HPDE6-E6E7 (cell line): ENCODE data around the gene CLDN8.
A peak's percentile ranks its signal among the peaks of the same experiment; 100 is the strongest.

Source experiments
- DNase-seq: peaks from one replicate; pipeline ENCODE4 v3.0.0; 2011; ENCODE audit warnings: missing footprints; ENCODE audit errors: extremely low spot score

Gene CLDN8

GRCh38 chr21:30216041-30216723 is at the start of gene CLDN8:
Gene CLDN8 (minus strand): TSS chr21:30216097. CDS start chr21:30215925, 172 bp downstream.
- no peak for DNase-seq

DNA sequence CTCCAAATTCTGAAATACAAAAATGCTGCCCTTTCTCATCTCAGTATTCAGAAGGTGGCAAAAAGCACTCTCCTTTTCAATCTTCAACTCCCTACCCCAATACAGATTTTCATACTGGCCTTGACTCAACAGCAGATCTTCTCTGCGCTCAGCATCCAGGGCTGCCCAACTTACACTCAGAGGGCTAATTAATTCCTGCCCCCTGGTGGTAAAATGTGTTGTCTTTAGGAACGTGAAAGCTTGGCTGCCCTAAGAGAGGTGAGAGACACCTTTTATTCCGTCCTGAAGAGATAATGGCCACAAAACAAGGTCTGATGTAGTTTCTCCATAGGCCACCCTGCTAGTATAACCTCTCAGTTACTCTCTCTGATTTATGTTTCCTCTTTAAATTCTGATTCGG is 41.9 kb upstream of the CLDN8 start:
- peak; percentile 49 for DNase-seq

DNA sequence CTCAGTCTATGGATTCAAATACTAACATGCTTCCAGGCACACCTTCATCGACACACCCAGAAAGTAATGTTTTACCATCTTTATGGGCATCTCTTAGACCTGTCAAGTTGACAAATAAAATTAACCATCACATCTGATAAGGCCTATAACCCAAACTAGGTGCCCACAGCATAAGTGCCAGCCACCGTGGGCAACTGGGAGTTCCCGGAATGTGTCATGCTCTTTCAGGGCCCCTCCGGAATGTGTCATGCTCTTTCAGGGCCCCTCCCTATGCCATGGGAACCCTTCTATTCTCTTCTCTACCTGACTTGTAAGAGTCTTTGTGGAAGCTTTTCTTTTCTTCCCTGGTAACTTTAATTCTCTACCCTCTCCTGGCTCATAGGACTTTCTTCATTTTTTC is 40.2 kb upstream of the CLDN8 start:
- DNase-seq = no peak

GRCh38 chr21:30255679-30256078 is 39.8 kb upstream of the CLDN8 start:
- no peak for DNase-seq

GRCh38 chr21:30251781-30252180 is 35.9 kb upstream of the CLDN8 start:
- no peak for DNase-seq

- DNase-seq = no peak
These were observed 34.0 kb upstream of the CLDN8 start for GRCh38 chr21:30249936-30250335.

- DNase-seq = no peak
These were observed 32.9 kb upstream of the CLDN8 start for GRCh38 chr21:30248844-30249243.

DNA sequence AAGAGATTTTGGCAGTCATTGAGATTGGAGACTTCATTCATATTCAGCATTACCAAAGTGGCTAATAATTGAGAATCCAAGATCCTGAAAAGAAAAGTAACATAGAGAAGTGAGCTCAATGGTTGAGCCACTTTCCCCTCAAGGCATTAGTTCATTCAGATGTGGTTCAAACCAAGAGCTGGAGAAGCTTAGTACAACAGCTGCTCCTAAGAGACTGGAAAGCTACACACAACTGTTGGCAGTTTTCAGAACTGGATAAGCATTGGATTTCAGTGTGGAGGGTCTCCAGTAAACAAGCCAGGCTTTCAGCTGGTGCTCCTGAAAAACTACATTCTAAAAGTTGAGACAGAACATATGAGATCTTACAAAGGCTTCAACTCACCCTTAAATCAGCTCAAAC is 29.2 kb upstream of the CLDN8 start:
- DNase-seq = no peak

DNA sequence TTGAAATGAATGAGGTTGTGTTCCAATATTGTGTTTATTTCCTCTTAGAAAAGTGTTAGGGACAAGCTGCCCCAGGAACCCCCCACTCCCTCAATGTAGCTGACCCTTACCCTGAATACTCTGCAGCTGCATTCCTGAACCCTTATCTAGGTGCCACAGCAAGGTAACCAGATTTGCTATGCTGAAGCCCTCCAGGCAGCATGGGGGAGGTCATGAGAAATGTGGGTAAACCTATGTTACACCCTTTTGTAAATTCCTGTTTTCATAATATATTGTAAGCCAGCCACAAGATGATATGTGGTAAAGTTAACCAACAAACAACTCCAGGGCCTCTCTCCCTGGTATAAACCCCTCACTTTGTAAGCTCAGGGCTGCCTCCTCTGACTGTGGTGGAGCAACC is 27.8 kb upstream of the CLDN8 start:
- no peak for DNase-seq

- DNase-seq = no peak
These were observed 24.8 kb upstream of the CLDN8 start for GRCh38 chr21:30240661-30241060.

GRCh38 chr21:30238168-30238567 is 22.3 kb upstream of the CLDN8 start:
- DNase-seq = no peak

DNA sequence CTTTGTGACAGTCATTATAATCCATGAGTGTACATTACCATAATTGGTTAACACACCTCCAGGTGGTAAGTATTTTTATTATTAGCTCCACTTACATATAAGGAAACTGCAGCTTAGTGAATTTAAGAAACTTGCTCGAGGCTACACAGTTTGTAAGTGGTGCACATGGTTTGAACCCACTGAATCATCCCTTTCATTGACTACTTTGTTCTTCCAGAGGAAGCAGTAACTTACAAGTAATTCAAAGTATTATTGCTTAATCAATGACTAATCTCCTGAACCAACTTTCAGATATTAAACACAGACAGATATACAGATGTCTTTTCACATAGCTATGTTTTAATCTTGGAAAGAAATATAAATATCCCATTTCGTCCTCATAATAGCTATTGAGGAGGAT is 18.7 kb upstream of the CLDN8 start:
- DNase-seq = peak; percentile 44

- DNase-seq = no peak
These were observed 18.2 kb upstream of the CLDN8 start for GRCh38 chr21:30234050-30234449.

GRCh38 chr21:30233228-30234020 is 17.5 kb upstream of the CLDN8 start:
- no peak for DNase-seq

DNA sequence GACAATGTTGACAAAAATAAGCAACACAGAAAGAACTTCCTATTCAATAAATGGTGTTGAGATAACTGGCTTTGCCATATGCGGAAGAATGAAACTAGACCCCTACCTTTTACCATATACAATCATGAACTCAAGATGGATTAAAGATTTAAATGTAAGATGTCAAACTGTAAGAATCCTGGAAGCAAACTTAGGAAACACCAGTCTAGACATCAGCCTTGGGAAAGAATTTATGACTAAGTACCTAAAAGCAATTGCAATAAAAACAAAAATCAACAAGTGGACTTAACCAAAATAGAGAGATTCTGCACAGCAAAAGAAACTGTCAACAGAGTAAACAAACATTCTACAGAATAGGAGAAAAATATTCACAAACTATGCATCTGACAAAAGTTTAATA is 16.1 kb upstream of the CLDN8 start:
- no peak for DNase-seq

DNA sequence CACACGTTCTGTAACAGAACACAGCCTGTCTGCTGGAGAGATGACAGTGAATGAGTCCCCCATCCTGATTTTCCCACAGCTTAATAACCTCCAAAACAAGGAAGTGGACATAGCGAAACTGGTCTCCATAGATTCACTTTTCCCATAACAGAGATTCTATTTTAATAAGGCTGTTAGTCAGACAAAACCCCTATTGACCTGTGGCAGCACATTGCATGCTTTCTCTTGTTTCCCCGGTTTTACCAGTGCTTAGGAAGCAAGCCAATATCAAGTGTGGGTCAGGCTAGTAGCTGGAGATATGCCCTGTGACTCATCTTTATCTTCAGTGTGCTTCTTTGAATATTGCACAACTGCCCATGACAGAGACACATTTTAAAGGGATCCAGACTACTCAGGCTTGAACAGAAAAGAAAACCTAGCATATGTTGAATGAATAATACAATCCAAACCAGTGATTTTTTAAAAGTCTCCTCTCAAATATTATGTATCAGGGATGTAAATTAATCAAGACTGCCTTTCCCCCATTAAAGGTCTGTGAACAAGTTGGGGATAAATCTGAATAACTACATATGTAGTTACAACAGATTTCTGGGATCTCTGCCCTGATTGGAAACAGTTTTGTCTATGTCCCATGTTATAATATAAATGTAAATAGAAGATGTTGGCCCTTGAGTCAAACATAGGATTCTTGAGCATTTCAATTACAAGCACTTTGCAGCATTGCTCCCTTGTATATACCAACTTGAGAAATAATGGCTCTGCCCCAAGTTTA is 11.9 kb upstream of the CLDN8 start:
- DNase-seq = peak; percentile 64

DNA sequence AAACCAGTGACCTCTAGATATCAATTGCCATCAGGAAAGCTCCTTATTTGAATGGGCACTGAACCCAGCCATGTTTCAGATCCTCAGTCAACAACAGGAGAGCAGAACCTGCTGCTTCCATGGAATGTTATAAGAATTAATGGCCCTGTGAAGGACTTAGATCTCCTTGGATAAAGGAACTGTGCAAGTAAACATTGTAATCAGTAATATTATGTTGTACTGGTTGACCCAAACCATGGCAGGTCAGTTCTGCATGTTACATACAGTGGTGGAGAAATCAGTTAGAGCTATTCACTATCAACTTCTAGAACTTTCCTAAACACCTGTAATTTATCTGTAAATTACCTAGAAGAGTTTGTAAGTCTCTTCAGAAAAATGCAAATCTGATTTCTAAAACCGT is 11.2 kb upstream of the CLDN8 start:
- DNase-seq = no peak

GRCh38 chr21:30223596-30223995 is 7.7 kb upstream of the CLDN8 start:
- DNase-seq = no peak

DNA sequence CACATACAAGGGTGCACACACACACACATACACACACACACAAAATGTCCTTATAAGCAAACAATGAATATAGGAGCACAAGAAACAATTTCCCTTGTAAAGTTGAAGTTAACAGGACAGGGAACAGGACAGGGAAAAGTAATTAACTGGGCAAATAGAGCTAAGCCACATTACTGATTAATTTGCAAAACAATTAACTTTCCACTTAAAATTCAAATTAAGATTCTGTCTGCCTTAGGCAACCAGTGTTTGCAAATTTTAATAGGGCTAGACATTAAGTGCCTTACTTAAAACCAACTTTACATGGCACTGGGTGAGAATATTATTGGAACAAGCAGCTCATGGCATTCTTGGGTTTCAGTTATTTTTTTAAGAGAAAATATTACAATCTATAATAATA is 6.8 kb upstream of the CLDN8 start:
- DNase-seq = no peak

GRCh38 chr21:30211071-30211470 is 4.8 kb downstream of the CLDN8 start:
- no peak for DNase-seq

GRCh38 chr21:30209601-30210000 is 6.3 kb downstream of the CLDN8 start:
- DNase-seq = no peak

GRCh38 chr21:30207252-30207579 is 8.7 kb downstream of the CLDN8 start:
- DNase-seq = no peak
